ENCODE results near the gene DNAJC7. TPM values are rescaled to one million over a fixed set of nuclear protein-coding genes. Genes with fewer than 3 reads are reported as not detected.

The DNAJC7 gene
- total and polyA plus RNA-seq, 12 donors: 44.4 to 148 (median 81.1) TPM

- intact Hi-C loops (cut with DNase I): no loop called here
- Histone ChIP-seq H3K9me3 (replicated peaks in 1 of 3) (no peaks in the 10 kb centered on the region), H3K4me3 (no peak overlapping the region), H3K4me1 (replicated peaks in 1 of 2) (peaks cover 11 to 60% of the 10 kb centered on the region in 2 donors), H3K27me3 (no peaks in the 10 kb centered on the region), H3K27ac (peak overlapping the region in 4 of 5 donors; percentile 26 to 79 (median 58)), H3K36me3 (replicated peaks in 1 of 2) (peaks cover 0 to 90% of the 10 kb centered on the region in 2 donors)
- peak in 6 of 7 donors; percentile 43 to 78 (median 64) for DNase-seq
- TF ChIP-seq POLR2A (IDR thresholded peaks at IDR 0.05) (no peak), CTCF (IDR thresholded peaks at IDR 0.05) (no peak)
- WGBS, 4 donors: 38 to 50% (median 40%) methylated on average over 10 to 19 of the region's 19 CpGs
Observed at GRCh38 chr17:41973408-41973811, 43.8 kb downstream of the DNAJC7 start.

GRCh38 chr17:41972571-41973407 is 44.5 kb downstream of the DNAJC7 start:
- intact Hi-C loops (cut with DNase I): no loop called here
- peak in 3 of 7 donors; percentile 32 to 85 (median 56) for DNase-seq
- WGBS, 4 donors: 63 to 79% (median 67%) methylated on average over 9 to 22 of the region's 22 CpGs
- Histone ChIP-seq H3K4me1 (replicated peaks in 1 of 2) (peaks cover 12 to 62% of the 10 kb centered on the region in 2 donors), H3K27ac (peak overlapping the region in 3 of 5 donors; percentile 26 to 79 (median 79)), H3K9me3 (replicated peaks in 1 of 3) (no peaks in the 10 kb centered on the region), H3K4me3 (no peak overlapping the region), H3K27me3 (no peaks in the 10 kb centered on the region), H3K36me3 (replicated peaks in 1 of 2) (peaks cover 0 to 87% of the 10 kb centered on the region in 2 donors)
- TF ChIP-seq POLR2A (IDR thresholded peaks at IDR 0.05) (no peak), CTCF (IDR thresholded peaks at IDR 0.05) (no peak)

DNA sequence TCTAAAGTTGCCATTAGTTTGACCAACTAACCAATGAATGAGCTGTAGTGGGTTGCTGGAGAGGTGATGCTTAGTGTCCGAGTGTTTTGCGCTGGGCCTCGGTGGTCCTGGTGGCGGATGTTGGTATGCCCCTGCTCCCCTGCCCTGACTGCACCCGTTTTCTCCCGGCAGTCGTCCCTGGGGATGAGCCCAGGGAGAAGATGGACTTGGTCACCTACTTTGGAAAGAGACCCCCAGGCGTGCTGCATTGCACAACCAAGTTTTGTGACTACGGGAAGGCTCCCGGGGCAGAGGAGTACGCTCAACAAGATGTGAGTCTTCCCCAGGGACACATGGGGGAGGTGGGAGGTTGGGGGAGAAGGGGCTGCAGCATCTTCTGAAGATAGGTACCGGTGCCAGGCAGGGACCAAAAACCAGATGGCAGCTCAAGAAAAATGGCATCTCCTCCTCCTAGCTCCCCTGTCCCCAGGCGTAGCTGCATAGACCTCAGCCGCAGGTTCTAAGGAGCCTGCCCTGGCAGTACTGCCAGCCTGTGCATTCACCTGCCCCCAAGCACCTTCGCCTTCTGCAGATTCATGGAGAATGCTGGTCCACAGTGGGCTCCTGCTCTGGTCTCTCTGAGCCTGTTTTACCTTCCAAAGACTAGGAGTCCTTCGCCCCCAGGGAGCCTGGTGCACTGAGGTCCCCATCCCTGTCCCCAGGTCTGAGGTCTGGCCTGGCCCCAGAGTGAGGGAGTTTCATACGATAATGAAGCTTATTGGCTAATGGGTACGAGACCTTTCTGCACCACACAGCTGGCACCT is 45.3 kb downstream of the DNAJC7 start:
- TF ChIP-seq POLR2A (IDR thresholded peaks at IDR 0.05) (no peak), CTCF (IDR thresholded peaks at IDR 0.05) (no peak)
- WGBS, 4 donors: 84 to 90% (median 86%) methylated on average over 14 to 18 of the region's 18 CpGs
- Histone ChIP-seq H3K36me3 (replicated peaks in 1 of 2) (peaks cover 0 to 78% of the 10 kb centered on the region in 2 donors), H3K4me3 (no peak overlapping the region), H3K27ac (peak overlapping the region in 1 of 5 donors; percentile 79), H3K9me3 (replicated peaks in 1 of 3) (no peaks in the 10 kb centered on the region), H3K27me3 (no peaks in the 10 kb centered on the region), H3K4me1 (replicated peaks in 1 of 2) (peaks cover 17 to 66% of the 10 kb centered on the region in 2 donors)
- intact Hi-C loops (cut with DNase I): no loop called here
- DNase-seq: no peak

DNA sequence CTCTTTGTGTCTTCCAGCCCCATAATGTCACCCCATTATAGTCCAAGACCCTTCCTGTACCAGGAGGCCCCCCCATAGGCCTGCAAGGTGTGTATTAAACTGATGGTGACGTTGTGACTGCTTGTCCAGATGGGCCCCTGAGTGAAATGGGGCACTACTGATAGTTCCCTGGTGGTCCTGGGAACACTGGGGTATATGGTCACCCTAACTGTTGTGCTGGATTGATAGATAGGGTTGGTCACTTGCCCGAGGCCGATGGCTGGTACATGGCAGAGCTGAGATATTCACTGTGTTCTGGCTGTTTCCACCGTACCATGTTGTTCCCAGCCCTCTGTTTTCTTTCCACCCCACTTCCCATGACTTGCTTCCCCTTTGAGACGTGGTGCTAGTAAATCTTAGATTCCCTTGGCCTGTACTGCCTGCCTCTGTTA is 46.3 kb downstream of the DNAJC7 start:
- Histone ChIP-seq H3K27ac (peak overlapping the region in 1 of 5 donors; percentile 36), H3K4me1 (replicated peaks in 1 of 2) (peaks cover 18 to 60% of the 10 kb centered on the region in 2 donors), H3K36me3 (replicated peaks in 1 of 2) (peaks cover 0 to 70% of the 10 kb centered on the region in 2 donors), H3K4me3 (no peak overlapping the region), H3K27me3 (no peaks in the 10 kb centered on the region), H3K9me3 (replicated peaks in 1 of 3) (no peaks in the 10 kb centered on the region)
- no peak for DNase-seq
- intact Hi-C loops (cut with DNase I): no loop called here
- TF ChIP-seq CTCF (IDR thresholded peaks at IDR 0.05) (no peak), POLR2A (IDR thresholded peaks at IDR 0.05) (no peak)
- WGBS, 4 donors: 78 to 85% (median 81%) methylated on average over 4 to 5 of the region's 5 CpGs

Measured in adrenal gland (tissue), 12 donors.